ENCODE results near the gene BACE1-AS. TPM values are rescaled to one million over a fixed set of nuclear protein-coding genes. Genes with fewer than 3 reads are reported as not detected.

BACE1-AS gene
- total RNA-seq, 1 donor from 2014 or later, result 3.1 TPM

- peak; percentile 98 for ATAC-seq
Measured at GRCh38 chr11:117327567-117328374, 36.6 kb downstream of the BACE1-AS start, which contains the start of gene CEP164. Gene CEP164 (plus strand): TSS chr11:117327854. CDS start chr11:117338587, 10,733 bp downstream.

- peak; percentile 25 for ATAC-seq
Measured at GRCh38 chr11:117328375-117329010, 37.3 kb downstream of the BACE1-AS start.

GRCh38 chr11:117332843-117333242, 41.7 kb downstream of the BACE1-AS start:
- ATAC-seq, result no peak

- no peak for ATAC-seq
Measured at GRCh38 chr11:117333917-117334316, 42.8 kb downstream of the BACE1-AS start.

- no peak for ATAC-seq
Measured at GRCh38 chr11:117334896-117335295, 43.8 kb downstream of the BACE1-AS start.

GRCh38 chr11:117335399-117335798, 44.3 kb downstream of the BACE1-AS start:
- no peak for ATAC-seq

GRCh38 chr11:117337076-117337475, 45.9 kb downstream of the BACE1-AS start:
- ATAC-seq, result no peak

Other genes with a start within 250 kb of the BACE1-AS start
- 25.2 TPM for gene SIK3, start 192.9 kb upstream of the BACE1-AS start, total RNA-seq
- 50.9 TPM for gene PAFAH1B2, start 147.1 kb upstream of the BACE1-AS start, total RNA-seq
- gene SIDT2, start 112.6 kb upstream of the BACE1-AS start, total RNA-seq, result 9.8 TPM
- gene TAGLN, start 92.0 kb upstream of the BACE1-AS start, total RNA-seq, result 55.9 TPM
- gene PCSK7, start 59.3 kb upstream of the BACE1-AS start, total RNA-seq, result 44.4 TPM
- gene RNF214, start 58.7 kb upstream of the BACE1-AS start, total RNA-seq, result 13.7 TPM
- gene BACE1, start 24.9 kb downstream of the BACE1-AS start, total RNA-seq, result 17.5 TPM
- gene CEP164, start 36.5 kb downstream of the BACE1-AS start, total RNA-seq, result 16.7 TPM